Vagina (tissue), 2 donors: ENCODE results near the gene PTGFRN.
A peak's percentile ranks its signal among the peaks of the same experiment; 100 is the strongest.

Source experiments
- CTCF ChIP-seq, 3 experiments: fragments of 450-650 bp in 2 of 3; fragments of 200-600 bp in 1 of 3; sonication (generic) in 1 of 3; IDR thresholded peaks; one replicate each; pipeline ENCODE4 v1.5.1; 2017 to 2019; ENCODE audit warnings: antibody characterized with exemption in 3 of 3, mild to moderate bottlenecking in 2 of 3, moderate library complexity in 2 of 3
- POLR2A ChIP-seq, 2 donors: fragments of 450-650 bp; IDR thresholded peaks; one replicate each; pipeline ENCODE4 v1.6.1; 2017; ENCODE audit warnings: antibody characterized with exemption in 2 of 2, mild to moderate bottlenecking in 2 of 2, moderate library complexity in 2 of 2

- TF ChIP-seq CTCF (IDR thresholded peaks at IDR 0.05) (no peak), POLR2A (IDR thresholded peaks at IDR 0.05) (peak in 1 of 2 donors; percentile 38)
Measured at GRCh38 chr1:116909512-116910378, at the start of gene PTGFRN.
